Skeletal muscle cell (primary cell): ENCODE data around the gene AUNIP.

Source experiments
- DNase-seq: peaks from one replicate; pipeline ENCODE4 v3.0.0-alpha.2; 2010; ENCODE audit warnings: low read depth
- H3K4me3 ChIP-seq: 2 replicates; pipeline ENCODE4 v1.5.1; 2011; ENCODE audit warnings: low read depth, mild to moderate bottlenecking, control low read depth, low read length, moderate library complexity

AUNIP gene

GRCh38 chr1:25814549-25815087 lies 44.6 kb downstream of the AUNIP start:
- no peak for DNase-seq
- no peak overlapping the region for H3K4me3 ChIP-seq

- H3K4me3 ChIP-seq: no peak overlapping the region
- no peak for DNase-seq
Measured at GRCh38 chr1:25813734-25814471, 45.4 kb downstream of the AUNIP start.

- H3K4me3 ChIP-seq: no peak overlapping the region
- no peak for DNase-seq
Measured at GRCh38 chr1:25813071-25813733, 46.1 kb downstream of the AUNIP start.

GRCh38 chr1:25811384-25812082 lies 47.7 kb downstream of the AUNIP start:
- H3K4me3 ChIP-seq: no peak overlapping the region
- no peak for DNase-seq

GRCh38 chr1:25810341-25811299 lies 48.6 kb downstream of the AUNIP start:
- no peak overlapping the region for H3K4me3 ChIP-seq
- DNase-seq: no peak

- no peak overlapping the region for H3K4me3 ChIP-seq
- DNase-seq: no peak
Measured at GRCh38 chr1:25809929-25810328, 49.3 kb downstream of the AUNIP start.

GRCh38 chr1:25809283-25809926 lies 49.9 kb downstream of the AUNIP start:
- DNase-seq: no peak
- no peak overlapping the region for H3K4me3 ChIP-seq

- H3K4me3 ChIP-seq: no peak overlapping the region
- DNase-seq: no peak
Measured at GRCh38 chr1:25808481-25809244, 50.6 kb downstream of the AUNIP start.

- H3K4me3 ChIP-seq: no peak overlapping the region
Measured at GRCh38 chr1:25807480-25808390, 51.5 kb downstream of the AUNIP start.

GRCh38 chr1:25806418-25806817 lies 52.8 kb downstream of the AUNIP start:
- H3K4me3 ChIP-seq: no peak overlapping the region
- peak; percentile 30 for DNase-seq

More at GRCh38 chr1:25807480-25808390, 51.5 kb downstream of the AUNIP start:
- no peak for DNase-seq

GRCh38 chr1:25805863-25806225 lies 53.4 kb downstream of the AUNIP start:
- H3K4me3 ChIP-seq: no peak overlapping the region
- DNase-seq: no peak

GRCh38 chr1:25804964-25805862 lies 54.0 kb downstream of the AUNIP start:
- H3K4me3 ChIP-seq: no peak overlapping the region
- DNase-seq: no peak

GRCh38 chr1:25804244-25804963 lies 54.9 kb downstream of the AUNIP start:
- no peak for DNase-seq
- no peak overlapping the region for H3K4me3 ChIP-seq

- no peak overlapping the region for H3K4me3 ChIP-seq
- no peak for DNase-seq
Measured at GRCh38 chr1:25803368-25803767, 55.9 kb downstream of the AUNIP start.

- no peak for DNase-seq
- H3K4me3 ChIP-seq: no peak overlapping the region
Measured at GRCh38 chr1:25802915-25803314, 56.3 kb downstream of the AUNIP start.
